CD4-positive, alpha-beta memory T cell (primary cell): ENCODE results near the gene HMMR. TPM values are rescaled to one million over a fixed set of nuclear protein-coding genes. Genes with fewer than 3 reads are reported as not detected.

Source experiments
- CTCF ChIA-PET: fragments of 350-600 bp; sonication (Branson Sonifier 250); formaldehyde crosslinking; loops from one replicate; lab custom pipeline; 2021; ENCODE audit warnings: inconsistent platforms; ENCODE audit not compliant: partially characterized antibody; lab: Charles Lee
- POLR2A ChIA-PET: fragments of 350-600 bp; sonication (Branson Sonifier 250); formaldehyde crosslinking; loops from one replicate; lab custom pipeline; 2021; ENCODE audit not compliant: partially characterized antibody; lab: Charles Lee
- DNase-seq, 5 donors: peaks; one replicate each; pipeline versions ENCODE4 v3.0.0 to v3.0.0-alpha.2; 2020 to 2022; ENCODE audit warnings: mixed read lengths in 1 of 5
- H3K27ac ChIP-seq: one replicate; pipeline ENCODE4 v1.7.0; 2013; ENCODE audit warnings: low read depth, low read length
- H3K27me3 ChIP-seq: 2 replicates; pipeline ENCODE4 v1.7.0; 2013; ENCODE audit warnings: mild to moderate bottlenecking, low read length, moderate library complexity; ENCODE audit not compliant: insufficient read depth
- H3K36me3 ChIP-seq: 2 replicates; pipeline ENCODE4 v1.7.0; 2013; ENCODE audit warnings: mild to moderate bottlenecking, low read length, moderate library complexity; ENCODE audit not compliant: insufficient read depth
- H3K4me1 ChIP-seq: 2 replicates; pipeline ENCODE4 v1.7.0; 2013; ENCODE audit warnings: mild to moderate bottlenecking, low read length, moderate library complexity; ENCODE audit not compliant: insufficient read depth
- H3K4me3 ChIP-seq, 2 donors: one replicate each; pipeline ENCODE4 v1.7.0; 2013; ENCODE audit warnings: low read length in 2 of 2, mild to moderate bottlenecking in 1 of 2
- H3K9me3 ChIP-seq, 2 donors: one replicate each; pipeline ENCODE4 v1.7.0; 2013; ENCODE audit warnings: low read length in 2 of 2, control low read depth in 1 of 2; ENCODE audit not compliant: control insufficient read depth in 1 of 2
- H3K27ac Mint-ChIP-seq, 7 donors: one replicate each; pipeline ENCODE4 v1.8.0; 2020 to 2021; ENCODE audit warnings: mixed read lengths in 7 of 7, mild to moderate bottlenecking in 6 of 7, inconsistent platforms in 3 of 7, moderate library complexity in 3 of 7
- H3K27me3 Mint-ChIP-seq, 2 donors: one replicate each; pipeline ENCODE4 v1.8.0; 2020 to 2021; ENCODE audit warnings: mixed read lengths in 2 of 2
- H3K36me3 Mint-ChIP-seq, 2 donors: one replicate each; pipeline ENCODE4 v1.8.0; 2020 to 2021; ENCODE audit warnings: mixed read lengths in 2 of 2, inconsistent platforms in 1 of 2, mild to moderate bottlenecking in 1 of 2
- H3K4me1 Mint-ChIP-seq, 4 donors: one replicate each; pipeline ENCODE4 v1.8.0; 2020 to 2021; ENCODE audit warnings: mixed read lengths in 4 of 4, mild to moderate bottlenecking in 1 of 4
- H3K4me3 Mint-ChIP-seq, 8 donors: one replicate each; pipeline ENCODE4 v1.8.0; 2020 to 2021; ENCODE audit warnings: mixed read lengths in 8 of 8, mild to moderate bottlenecking in 7 of 8, moderate library complexity in 6 of 8, inconsistent platforms in 3 of 8
- H3K9me3 Mint-ChIP-seq, 8 donors: one replicate each; pipeline ENCODE4 v1.8.0; 2020 to 2021; ENCODE audit warnings: mixed read lengths in 8 of 8, mild to moderate bottlenecking in 5 of 8, inconsistent platforms in 3 of 8, moderate library complexity in 1 of 8
- intact Hi-C: fragments of 100-400 bp; cut with micrococcal nuclease; formaldehyde crosslinking; loops from one replicate; pipeline ENCODE4 v1.15.1; 2023
- polyA plus RNA-seq, 2 donors: library from polyadenylated mRNA; unstranded; fragments of 300-500 nt; fragmentation: Illumina TruSeq; gene quantifications; one replicate each; pipeline ENCODE4 v1.2.3, GENCODE V29; 2021
- total RNA-seq, 2 experiments: library from RNA; stranded (reverse); gene quantifications; one replicate each; pipeline ENCODE4 v1.2.3, GENCODE V29; 2021

Gene HMMR
- total and polyA plus RNA-seq, 4 experiments from 2014 or later: 0.11 to 0.42 (median 0.15) TPM; not detected in 1

GRCh38 chr5:163467682-163468081, 7.2 kb downstream of the HMMR start:
- ChIA-PET CTCF (interaction anchor here (0.8 to 3.0 kb wide), 5 partner anchors 8 to 37 kb away, joined by 4 to 9 read pairs (median 5); partner anchors contain the start of genes MAT2B and NUDCD2), POLR2A (interaction anchor here (0.6 to 2.4 kb wide), 3 partner anchors 12 to 38 kb away, joined by 3 to 13 read pairs (median 3); partner anchors contain the start of genes CCNG1 and MAT2B)
- Mint-ChIP-seq H3K4me1 (peaks cover 0 to 8% (median 4%) of the 10 kb centered on the region in 4 donors), H3K27me3 (no peaks in the 10 kb centered on the region), H3K4me3 (peak overlapping the region in 2 of 8 donors; percentile 37 to 42), H3K27ac (peak overlapping the region in 4 of 7 donors; percentile 31 to 79 (median 56)), H3K36me3 (no peaks in the 10 kb centered on the region), H3K9me3 (no peaks in the 10 kb centered on the region)
- Histone ChIP-seq H3K27me3 (no peaks in the 10 kb centered on the region), H3K9me3 (no peaks in the 10 kb centered on the region), H3K4me3 (no peak overlapping the region), H3K36me3 (no peaks in the 10 kb centered on the region), H3K27ac (no peak overlapping the region), H3K4me1 (peaks cover 16% of the 10 kb centered on the region)
- DNase-seq: no peak
- intact Hi-C loops: no loop called here

- H3K4me3 Mint-ChIP-seq: no peak overlapping the region
- Histone ChIP-seq H3K9me3 (no peaks in the 10 kb centered on the region), H3K27me3 (no peaks in the 10 kb centered on the region), H3K4me1 (no peaks in the 10 kb centered on the region), H3K4me3 (no peak overlapping the region), H3K27ac (no peak overlapping the region), H3K36me3 (no peaks in the 10 kb centered on the region)
- H3K27ac Mint-ChIP-seq: peak overlapping the region in 1 of 7 donors; percentile 47
- CTCF ChIA-PET: interaction anchor here (1.0 to 3.6 kb wide), 11 partner anchors 9 to 47 kb away, joined by 3 to 18 read pairs (median 4); partner anchors contain the start of gene MAT2B
- H3K36me3 Mint-ChIP-seq: no peaks in the 10 kb centered on the region
- no peaks in the 10 kb centered on the region for H3K9me3 Mint-ChIP-seq
- intact Hi-C loops: loop anchor here (1.0 kb wide), 3 partner anchors 12 to 91 kb away; no protein-coding TSS in a partner anchor
- no peaks in the 10 kb centered on the region for H3K27me3 Mint-ChIP-seq
- peaks cover 0 to 7% (median 6%) of the 10 kb centered on the region in 4 donors for H3K4me1 Mint-ChIP-seq
- peak in 3 of 5 donors; percentile 23 to 39 (median 35) for DNase-seq
- POLR2A ChIA-PET: interaction anchor here (1.6 to 3.0 kb wide), 4 partner anchors 9 to 31 kb away, joined by 5 to 24 read pairs (median 9); partner anchors contain the start of genes HMMR, MAT2B and NUDCD2
Observed at GRCh38 chr5:163473635-163474243, 13.3 kb downstream of the HMMR start.

- CTCF ChIA-PET: interaction anchor here (0.9 to 3.6 kb wide), 4 partner anchors 13 to 91 kb away, joined by 3 to 17 read pairs (median 4); partner anchors contain the start of gene MAT2B
Observed at GRCh38 chr5:163475411-163475810, 15.0 kb downstream of the HMMR start.

GRCh38 chr5:163478126-163478981, 17.9 kb downstream of the HMMR start:
- H3K9me3 Mint-ChIP-seq: no peaks in the 10 kb centered on the region
- intact Hi-C loops: no loop called here
- ChIA-PET CTCF (interaction anchor here (0.8 to 3.1 kb wide), 4 partner anchors 10 to 27 kb away, joined by 3 to 12 read pairs (median 6); partner anchors contain the start of genes HMMR, MAT2B and NUDCD2), POLR2A (interaction anchor here (2.2 kb wide), 1 partner anchor 27 kb away, joined by 6 read pairs; the partner anchor contains the start of gene MAT2B)
- peak overlapping the region in 4 of 7 donors; percentile 2 to 36 (median 29) for H3K27ac Mint-ChIP-seq
- no peaks in the 10 kb centered on the region for H3K36me3 Mint-ChIP-seq
- Histone ChIP-seq H3K27ac (no peak overlapping the region), H3K36me3 (no peaks in the 10 kb centered on the region), H3K4me3 (no peak overlapping the region), H3K9me3 (no peaks in the 10 kb centered on the region), H3K4me1 (no peaks in the 10 kb centered on the region), H3K27me3 (no peaks in the 10 kb centered on the region)
- H3K4me3 Mint-ChIP-seq: no peak overlapping the region
- DNase-seq: no peak
- peaks cover 2 to 10% (median 8%) of the 10 kb centered on the region in 4 donors for H3K4me1 Mint-ChIP-seq
- no peaks in the 10 kb centered on the region for H3K27me3 Mint-ChIP-seq

More at GRCh38 chr5:163475411-163475810, 15.0 kb downstream of the HMMR start:
- H3K4me3 ChIP-seq: no peak overlapping the region
- peaks cover 2 to 9% (median 7%) of the 10 kb centered on the region in 4 donors for H3K4me1 Mint-ChIP-seq
- no peak overlapping the region for H3K27ac Mint-ChIP-seq
- H3K9me3 ChIP-seq: no peaks in the 10 kb centered on the region
- intact Hi-C loops: no loop called here
- H3K27me3 Mint-ChIP-seq: no peaks in the 10 kb centered on the region
- H3K4me3 Mint-ChIP-seq: no peak overlapping the region
- H3K36me3 ChIP-seq: no peaks in the 10 kb centered on the region
- H3K4me1 ChIP-seq: no peaks in the 10 kb centered on the region
- no peak overlapping the region for H3K27ac ChIP-seq
- no peak for DNase-seq
- H3K27me3 ChIP-seq: no peaks in the 10 kb centered on the region
- no peaks in the 10 kb centered on the region for H3K36me3 Mint-ChIP-seq
- no peaks in the 10 kb centered on the region for H3K9me3 Mint-ChIP-seq
- POLR2A ChIA-PET: interaction anchor here (2.6 to 3.0 kb wide), 2 partner anchors 15 to 29 kb away, joined by 13 to 24 read pairs; partner anchors contain the start of genes HMMR, MAT2B and NUDCD2

GRCh38 chr5:163478982-163479271, 18.5 kb downstream of the HMMR start:
- ChIA-PET CTCF (interaction anchor here (0.9 to 3.1 kb wide), 6 partner anchors 11 to 26 kb away, joined by 3 to 12 read pairs (median 3); partner anchors contain the start of gene MAT2B), POLR2A (interaction anchor here (1.1 to 2.2 kb wide), 2 partner anchors 11 to 27 kb away, joined by 3 to 6 read pairs; partner anchors contain the start of gene MAT2B)
- intact Hi-C loops: no loop called here
- H3K4me1 ChIP-seq: no peaks in the 10 kb centered on the region
- Mint-ChIP-seq H3K36me3 (no peaks in the 10 kb centered on the region), H3K27me3 (no peaks in the 10 kb centered on the region), H3K4me3 (no peak overlapping the region), H3K9me3 (no peaks in the 10 kb centered on the region), H3K27ac (peak overlapping the region in 1 of 7 donors; percentile 24), H3K4me1 (peaks cover 2 to 10% (median 8%) of the 10 kb centered on the region in 4 donors)
- no peak overlapping the region for H3K27ac ChIP-seq
- H3K36me3 ChIP-seq: no peaks in the 10 kb centered on the region
- no peak overlapping the region for H3K4me3 ChIP-seq
- no peaks in the 10 kb centered on the region for H3K27me3 ChIP-seq
- no peaks in the 10 kb centered on the region for H3K9me3 ChIP-seq
- no peak for DNase-seq

GRCh38 chr5:163489055-163489744, 28.8 kb downstream of the HMMR start:
- Mint-ChIP-seq H3K9me3 (no peaks in the 10 kb centered on the region), H3K4me3 (no peak overlapping the region), H3K36me3 (no peaks in the 10 kb centered on the region), H3K27ac (no peak overlapping the region), H3K4me1 (peaks cover 0 to 3% (median 1%) of the 10 kb centered on the region in 4 donors), H3K27me3 (no peaks in the 10 kb centered on the region)
- no peaks in the 10 kb centered on the region for H3K4me1 ChIP-seq
- no peak overlapping the region for H3K27ac ChIP-seq
- intact Hi-C loops: no loop called here
- DNase-seq: peak in 1 of 5 donors; percentile 4
- ChIA-PET POLR2A (interaction anchor here (1.0 to 2.5 kb wide), 3 partner anchors 15 to 29 kb away, joined by 4 to 17 read pairs (median 4); partner anchors contain the start of genes HMMR, MAT2B and NUDCD2), CTCF (interaction anchor here (0.7 to 2.6 kb wide), 15 partner anchors 10 to 81 kb away, joined by 3 to 15 read pairs (median 4); no protein-coding TSS in a partner anchor)
- H3K36me3 ChIP-seq: no peaks in the 10 kb centered on the region
- H3K27me3 ChIP-seq: no peaks in the 10 kb centered on the region
- H3K9me3 ChIP-seq: no peaks in the 10 kb centered on the region
- no peak overlapping the region for H3K4me3 ChIP-seq
